Measurements from ENCODE around the gene FHDC1.

DNA sequence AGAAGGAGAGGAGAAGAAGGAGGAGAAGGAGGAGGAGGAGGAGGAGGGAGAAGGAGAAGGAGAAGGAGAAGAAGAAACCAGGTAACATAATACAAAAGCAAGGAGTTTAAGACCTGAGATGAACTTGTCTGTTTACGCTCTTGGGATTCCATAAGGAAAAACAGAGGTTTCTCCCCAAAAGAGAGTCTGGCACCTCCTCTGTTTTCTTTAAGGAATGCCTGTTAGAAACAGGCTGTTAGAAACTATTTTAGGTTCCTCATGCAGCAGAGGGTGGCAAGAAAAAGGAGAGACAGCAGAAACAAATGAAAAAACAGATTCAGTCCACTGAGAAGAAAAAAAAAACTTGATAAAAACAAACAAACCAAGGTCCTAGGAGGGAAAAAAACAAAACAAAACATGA, 10.3 kb upstream of the FHDC1 start:
- no peak for TF ChIP-seq POLR2A (IDR thresholded peaks at IDR 0.05)
- TF ChIP-seq, protein P1, sequence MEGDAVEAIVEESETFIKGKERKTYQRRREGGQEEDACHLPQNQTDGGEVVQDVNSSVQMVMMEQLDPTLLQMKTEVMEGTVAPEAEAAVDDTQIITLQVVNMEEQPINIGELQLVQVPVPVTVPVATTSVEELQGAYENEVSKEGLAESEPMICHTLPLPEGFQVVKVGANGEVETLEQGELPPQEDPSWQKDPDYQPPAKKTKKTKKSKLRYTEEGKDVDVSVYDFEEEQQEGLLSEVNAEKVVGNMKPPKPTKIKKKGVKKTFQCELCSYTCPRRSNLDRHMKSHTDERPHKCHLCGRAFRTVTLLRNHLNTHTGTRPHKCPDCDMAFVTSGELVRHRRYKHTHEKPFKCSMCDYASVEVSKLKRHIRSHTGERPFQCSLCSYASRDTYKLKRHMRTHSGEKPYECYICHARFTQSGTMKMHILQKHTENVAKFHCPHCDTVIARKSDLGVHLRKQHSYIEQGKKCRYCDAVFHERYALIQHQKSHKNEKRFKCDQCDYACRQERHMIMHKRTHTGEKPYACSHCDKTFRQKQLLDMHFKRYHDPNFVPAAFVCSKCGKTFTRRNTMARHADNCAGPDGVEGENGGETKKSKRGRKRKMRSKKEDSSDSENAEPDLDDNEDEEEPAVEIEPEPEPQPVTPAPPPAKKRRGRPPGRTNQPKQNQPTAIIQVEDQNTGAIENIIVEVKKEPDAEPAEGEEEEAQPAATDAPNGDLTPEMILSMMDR (IDR thresholded peaks at IDR 0.05) = no peak

Measured in Peyer's patch (tissue), 4 donors.